IPS DF 19.7 (cell line): ENCODE results near the gene CPM.

Experiments
- DNase-seq: peaks from one replicate; pipeline ENCODE4 v3.0.0-alpha.2; 2013; ENCODE audit warnings: low read depth, low spot score

The CPM gene

DNA sequence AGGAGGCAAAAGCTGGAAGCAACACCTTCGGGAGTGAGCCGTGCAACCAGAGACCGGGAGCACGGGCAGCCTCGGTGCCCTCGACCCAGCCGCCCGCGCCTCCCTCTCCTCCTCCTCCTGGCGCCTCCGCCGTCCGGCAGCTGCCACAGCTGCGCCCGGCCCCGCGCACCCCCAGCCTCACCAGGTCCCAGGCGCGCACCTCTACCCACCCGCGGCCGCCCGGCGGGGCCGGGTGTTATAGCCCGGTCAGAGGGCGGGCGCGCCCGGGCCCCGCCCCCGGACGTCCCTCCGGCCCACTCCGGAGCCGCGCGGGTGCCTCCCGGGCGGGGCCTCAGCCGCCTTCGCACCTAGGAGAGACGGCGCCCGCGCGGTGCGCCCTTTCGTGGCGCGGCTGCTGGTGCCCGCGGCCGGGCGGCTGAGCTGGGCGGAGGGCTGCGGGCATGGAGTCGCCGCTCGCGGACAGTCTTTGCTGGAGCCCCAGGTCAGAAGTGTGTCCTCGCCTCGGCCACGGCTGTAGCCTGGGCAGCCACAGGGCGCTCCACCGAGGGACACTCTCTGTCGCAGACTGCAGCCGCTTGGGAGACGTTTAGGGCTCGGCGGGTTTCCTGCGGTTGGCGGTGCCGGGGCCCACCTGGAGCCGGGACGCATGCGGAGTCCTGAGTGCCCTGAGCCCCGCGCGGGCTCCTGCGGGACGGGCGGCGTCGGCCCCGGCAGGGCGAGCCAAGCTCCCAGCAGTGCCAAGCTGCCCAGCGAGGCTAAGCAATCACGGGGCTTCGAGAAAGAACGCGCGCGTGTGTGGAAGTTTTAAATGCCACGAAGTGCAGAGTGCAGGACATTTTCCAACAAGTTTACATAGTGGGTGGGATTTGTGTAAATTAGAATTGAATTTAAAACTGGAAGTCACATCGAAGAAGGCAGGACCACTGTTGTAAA is at the start of gene CPM:
CPM (minus strand) TSS at position 211 of the 933 bp plus-strand sequence. CDS start 334 bp downstream, outside the sequence.
- no peak for DNase-seq

DNA sequence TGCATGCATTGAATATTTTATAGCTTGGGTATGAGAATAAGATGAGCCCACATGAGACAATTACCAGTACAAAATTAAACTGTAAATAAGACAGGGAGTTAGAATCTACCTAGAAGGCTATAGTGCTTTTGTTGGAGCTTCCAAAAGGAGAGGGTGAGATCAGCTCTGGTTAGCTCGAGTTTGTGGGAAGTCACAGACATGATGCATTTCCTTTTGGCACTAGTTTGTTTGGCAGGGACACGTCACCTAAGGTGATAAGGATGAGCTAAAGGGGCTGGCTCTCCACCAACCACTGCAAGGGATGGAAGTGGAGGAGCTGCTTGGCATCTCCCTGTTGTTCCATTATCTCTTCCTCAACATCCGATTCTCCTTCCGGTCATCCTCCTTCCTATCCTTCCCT is 48.5 kb upstream of the CPM start:
- no peak for DNase-seq

DNA sequence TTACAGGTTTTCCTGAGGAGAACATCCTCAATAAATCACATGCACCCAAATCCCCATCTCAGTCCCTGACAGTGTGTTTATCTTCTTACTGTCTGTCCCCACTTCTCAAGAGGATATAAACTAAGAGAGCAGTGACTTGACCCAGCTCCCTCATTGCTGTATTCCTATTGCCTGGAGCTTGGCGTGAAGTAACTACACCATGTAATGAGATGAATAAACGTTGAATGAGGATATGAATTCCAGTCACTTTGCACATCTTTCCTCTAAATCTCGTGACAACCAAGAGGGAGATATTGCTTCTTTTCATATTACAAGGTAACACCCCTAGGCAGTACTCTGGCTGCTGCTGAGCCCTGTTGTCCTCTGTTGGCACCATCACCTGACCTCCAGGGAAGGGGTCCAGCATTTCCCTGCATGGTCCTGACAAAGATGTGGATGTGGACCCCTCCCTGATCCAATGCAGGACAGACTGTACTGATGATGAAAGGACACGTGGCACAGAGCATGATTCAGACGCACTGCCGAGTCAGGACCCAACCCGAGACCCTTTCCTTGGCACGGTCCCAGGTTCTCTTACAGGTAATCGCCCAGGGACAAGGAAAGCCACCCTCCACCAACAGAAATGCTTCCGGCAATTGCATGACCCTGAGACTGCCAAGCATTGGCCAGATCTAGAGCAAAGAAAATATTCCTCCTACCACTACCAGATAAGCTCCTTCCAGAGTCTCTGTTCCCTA is 47.7 kb upstream of the CPM start:
- no peak for DNase-seq

DNA sequence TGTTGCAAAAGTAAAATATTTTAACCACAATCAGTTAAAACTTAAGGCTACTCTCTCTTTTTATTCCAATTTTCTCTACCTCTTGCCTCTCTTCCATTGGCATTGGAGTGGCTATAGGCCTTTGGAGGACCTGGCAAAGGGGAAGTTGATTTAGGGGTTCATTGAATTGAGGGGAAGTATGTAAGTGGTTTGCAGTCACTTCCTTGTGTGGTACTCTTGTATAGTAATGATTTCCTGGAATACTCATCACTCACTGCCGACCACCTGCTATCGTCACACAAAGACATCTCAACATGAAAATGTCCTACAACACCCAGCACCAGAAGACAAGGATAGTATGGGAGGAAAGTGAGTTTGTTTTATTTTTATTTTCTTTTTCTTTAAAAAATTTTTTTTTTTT is 45.7 kb upstream of the CPM start:
- DNase-seq, result no peak

DNA sequence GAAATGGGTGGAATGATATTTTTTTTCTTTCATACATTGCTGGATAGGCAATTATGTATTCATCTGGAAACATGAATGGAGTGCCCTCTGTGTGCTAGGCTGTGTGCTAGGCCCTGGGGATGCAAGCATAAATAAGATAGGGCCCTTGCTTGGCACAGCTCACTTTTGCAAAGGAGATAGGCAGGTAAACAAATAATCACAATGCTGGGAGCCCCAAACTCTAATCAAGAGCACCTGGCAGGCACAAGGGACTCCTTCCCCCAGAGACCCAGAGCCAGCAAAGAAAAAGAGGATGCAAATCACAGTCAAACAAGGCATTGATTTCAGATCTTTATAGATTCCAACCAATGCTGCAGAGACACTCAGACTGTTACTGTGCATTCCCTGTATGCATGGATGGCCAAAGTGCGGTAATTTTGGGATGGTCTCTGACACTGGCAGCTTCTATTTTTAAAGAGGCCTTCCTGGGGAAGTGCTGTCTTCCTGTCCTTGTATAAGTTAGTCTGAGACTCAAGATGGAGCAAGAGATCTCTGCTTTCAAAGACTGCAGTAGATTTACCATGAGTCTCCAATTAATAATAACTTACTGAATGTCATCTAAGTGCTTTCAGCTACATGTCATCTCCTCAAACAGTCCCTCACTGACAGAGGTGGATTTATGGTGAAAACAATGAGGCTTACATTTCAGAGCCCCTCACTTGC is 45.1 kb upstream of the CPM start:
- no peak for DNase-seq

DNA sequence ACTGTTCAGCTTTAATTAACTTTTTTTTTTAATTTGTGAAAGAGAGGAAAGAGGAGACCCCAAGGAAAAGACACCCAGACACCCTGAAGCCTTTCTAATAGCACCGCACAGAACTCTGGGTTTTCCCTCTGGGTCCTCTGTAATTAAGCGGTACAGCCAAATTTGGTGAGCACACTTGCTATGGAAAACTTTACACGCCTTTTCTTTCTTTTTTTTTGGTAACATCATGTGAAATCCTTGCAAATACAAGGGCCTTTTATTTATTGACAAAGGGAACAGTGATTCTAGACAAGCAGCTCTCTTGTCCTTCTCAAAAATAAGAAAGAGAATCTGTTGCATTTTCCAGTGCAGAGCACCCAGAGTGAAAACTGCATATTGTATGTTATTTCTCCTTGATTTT is 44.4 kb upstream of the CPM start:
- no peak for DNase-seq

DNA sequence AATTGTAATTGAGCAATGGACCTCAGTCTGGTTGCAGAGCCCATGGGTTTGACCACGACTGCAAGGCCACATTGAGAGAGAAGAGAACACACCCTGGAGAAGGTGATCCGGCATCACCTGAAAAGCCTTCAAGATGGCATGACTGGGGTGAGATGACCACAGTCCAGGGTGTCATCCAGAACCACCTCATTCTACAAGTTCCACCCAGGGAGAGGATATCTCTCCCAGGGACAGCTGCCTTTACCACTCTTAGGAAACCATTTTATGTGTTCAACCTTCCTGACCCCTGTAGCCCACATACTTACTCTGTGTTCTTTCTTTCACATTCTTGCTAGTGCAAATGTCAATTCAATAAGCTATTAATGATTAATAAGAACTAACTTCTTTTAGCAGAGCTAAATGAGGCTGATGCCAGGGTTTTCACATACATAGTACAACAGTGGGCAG is 43.4 kb upstream of the CPM start:
- DNase-seq, result no peak

DNA sequence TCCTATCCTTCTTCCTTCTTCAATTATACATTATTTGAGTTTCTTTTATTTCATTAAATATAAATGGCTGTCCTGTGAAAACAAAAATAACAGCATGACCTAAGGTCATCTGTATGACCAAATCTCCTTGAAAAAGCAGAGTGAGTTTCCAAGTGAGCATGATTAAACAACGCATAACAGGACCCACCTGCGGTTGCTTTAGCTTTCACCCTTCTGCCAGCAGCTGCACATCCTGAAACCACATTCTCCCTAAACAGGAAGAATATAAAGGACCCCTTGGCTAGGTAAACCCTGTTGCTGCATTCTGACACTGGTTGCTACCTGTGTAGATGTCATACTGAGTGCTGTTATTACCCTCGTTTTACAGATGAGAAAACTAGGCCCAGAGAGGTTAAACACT is 42.8 kb upstream of the CPM start:
- DNase-seq, result no peak

DNA sequence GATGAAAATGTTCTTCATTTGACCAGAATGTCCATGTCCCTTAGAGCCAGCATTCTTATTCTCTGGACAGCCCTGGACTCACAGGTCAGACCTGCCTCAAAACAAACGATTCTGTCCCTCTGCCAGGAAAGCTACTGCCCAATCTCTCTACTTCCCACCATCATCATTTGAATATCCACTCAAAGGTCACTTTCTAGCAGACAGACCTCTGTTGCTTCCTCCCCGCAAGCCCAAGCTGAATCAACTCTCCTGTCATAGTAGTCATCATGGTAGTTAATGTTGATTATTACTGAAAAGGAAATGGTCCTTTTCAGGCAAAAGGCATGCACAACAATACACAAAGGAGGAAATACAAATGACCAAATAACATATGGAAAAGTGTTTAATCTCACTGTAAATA is 39.6 kb upstream of the CPM start:
- no peak for DNase-seq

DNA sequence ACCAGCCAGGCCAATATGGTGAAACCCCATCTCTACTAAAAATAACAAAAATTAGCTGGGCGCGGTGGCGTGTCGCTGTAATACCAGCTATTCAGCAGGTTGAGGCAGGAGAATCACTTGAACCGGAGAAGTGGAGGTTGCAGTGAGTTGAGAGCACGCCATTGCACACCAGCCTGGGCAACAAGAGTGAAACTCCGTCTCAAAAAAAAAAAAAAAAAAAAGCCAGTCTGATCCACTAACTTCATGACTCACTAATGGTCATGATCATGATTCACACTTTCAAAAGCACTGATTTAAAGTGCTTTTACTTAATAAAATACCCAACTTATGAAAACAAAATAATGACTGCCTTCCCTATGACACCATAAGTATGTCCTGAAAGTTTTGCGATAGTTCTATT is 38.4 kb upstream of the CPM start:
- no peak for DNase-seq

DNA sequence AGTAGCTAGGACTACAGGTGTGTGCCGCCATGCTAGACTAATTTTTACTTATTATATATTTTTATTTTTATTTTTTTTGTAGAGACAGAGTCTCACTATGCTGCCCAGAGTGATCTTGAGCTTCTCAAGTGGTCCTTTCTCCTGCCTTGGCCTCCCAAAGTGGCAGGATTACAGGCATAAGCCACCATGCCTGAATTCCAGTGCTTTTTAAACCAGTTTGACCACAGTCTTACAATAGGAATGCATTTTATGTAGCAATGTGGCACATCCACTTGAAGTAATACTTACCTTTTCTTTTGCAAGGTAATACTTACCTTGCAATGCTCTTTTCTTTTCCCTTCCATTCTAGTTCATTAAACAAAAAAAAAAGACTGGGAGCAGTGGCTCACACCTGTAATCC is 38.0 kb upstream of the CPM start:
- DNase-seq, result no peak

DNA sequence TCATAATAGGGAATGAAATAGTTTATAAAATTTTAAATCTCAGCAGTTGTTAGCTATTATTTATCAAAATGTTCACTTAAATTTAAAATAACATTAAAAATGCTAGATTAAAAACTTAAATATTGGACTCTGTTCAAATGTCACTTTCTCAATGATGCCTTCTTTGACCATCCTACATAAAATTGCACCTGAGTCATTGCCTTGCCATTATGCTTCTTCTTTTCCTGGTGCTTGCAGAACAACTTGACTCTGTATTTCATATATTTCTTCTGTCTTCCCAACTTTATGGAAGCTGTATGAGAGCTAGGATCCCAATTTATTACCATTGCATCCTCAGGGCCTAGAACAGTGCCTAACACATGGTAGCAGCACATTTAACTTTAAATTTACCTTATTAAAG is 37.3 kb upstream of the CPM start:
- no peak for DNase-seq

DNA sequence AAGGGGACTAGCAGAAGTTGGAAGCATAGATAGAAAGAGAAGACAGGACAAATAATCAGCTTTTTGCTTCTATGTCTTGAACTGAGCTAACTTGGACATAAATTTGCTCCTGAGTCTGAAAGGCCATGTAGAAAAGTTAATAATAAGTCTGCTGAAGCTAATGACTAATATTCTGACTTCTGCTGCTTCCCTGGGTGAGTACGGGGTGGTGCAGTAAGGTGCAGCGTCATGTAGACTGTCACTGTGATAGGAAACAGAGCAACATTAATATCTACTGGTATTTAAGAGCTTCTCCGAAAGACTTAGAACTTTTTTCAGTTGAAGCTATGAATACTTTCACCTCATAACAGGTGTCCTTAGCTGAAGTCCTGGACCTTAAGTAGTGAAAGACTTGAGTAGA is 34.1 kb upstream of the CPM start:
- no peak for DNase-seq

DNA sequence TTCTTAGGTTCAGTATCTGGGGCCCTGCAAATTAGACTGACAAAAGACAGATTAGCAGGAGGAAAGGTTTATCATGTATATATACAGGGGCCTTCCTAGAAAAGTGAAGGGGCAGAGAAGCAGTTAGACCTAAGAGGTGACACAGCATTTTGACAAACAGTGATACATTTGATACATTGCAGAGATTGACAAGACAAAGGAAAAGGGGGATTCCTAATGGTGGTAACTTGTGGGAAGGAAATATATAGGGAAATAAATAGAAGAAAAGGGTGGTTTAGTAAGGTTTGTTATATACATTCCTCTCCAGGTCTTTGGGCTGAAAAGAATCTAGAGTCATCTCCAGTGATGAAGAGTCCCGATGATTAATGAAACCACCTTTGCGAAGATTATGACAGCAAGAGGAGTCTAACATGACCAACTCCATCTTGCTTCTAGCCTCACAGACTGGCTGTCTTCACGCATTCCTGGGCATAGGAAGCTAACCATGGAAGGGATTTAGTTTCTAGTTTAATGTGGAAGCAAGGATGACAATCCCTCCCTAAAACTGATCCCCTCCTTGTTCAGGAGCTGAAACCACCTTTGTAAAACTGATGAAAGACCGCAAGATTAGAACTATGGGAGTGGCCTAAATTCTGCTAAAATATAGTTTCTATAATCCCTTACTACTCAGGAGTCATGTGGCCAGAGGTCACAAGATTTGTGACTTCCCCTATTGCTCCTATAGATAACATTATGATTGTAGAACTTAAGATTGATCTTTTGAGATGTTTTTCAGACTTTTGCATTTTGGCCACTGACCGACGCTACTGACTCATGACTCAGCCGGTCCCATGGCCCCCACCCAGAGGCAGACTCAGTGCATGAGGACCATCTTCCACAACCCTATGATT is 31.1 kb upstream of the CPM start:
- no peak for DNase-seq

DNA sequence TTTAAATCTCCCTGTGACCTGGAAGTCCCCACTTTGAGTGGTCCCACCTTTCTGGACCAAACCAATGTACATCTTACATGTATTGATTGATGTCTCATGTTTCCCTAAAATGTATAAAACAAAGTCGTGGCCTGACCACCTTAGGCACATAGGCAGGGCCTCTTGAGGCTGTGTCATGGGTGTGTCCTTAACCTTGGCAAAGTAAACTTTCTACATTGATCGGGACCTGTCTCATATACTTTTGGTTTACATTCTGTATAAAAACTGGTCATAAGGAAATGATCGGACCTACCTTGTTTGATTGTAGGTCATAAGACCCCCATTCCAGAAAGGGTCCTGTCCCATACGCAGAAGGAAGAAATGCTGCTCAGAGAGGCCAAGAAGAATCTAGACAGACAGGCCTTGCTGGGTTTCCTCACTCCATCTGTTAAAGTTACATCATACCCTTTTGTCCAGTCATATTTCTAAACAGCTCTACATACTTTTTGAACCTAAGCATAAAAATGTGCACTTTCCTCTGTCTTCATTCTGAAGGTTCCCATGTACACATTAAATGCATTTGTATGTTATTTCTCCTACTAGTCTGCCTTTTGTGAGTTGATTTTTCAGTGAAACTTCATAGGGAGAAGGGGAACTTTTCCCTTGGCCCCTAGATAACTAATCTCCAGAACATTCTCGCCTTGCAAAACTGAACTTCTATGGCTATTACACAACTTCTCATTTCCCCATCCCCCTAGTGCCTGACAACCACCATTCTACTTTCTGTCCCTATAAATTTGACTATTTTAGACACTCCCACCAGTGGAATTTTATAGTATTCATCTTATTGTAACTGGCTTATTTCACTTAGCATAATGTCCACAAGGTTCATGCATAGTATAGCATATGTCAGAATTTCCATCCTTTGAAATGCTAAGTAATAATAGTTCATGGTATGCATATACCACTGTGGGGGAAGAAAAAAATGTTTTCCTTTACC is 30.2 kb upstream of the CPM start:
- no peak for DNase-seq

DNA sequence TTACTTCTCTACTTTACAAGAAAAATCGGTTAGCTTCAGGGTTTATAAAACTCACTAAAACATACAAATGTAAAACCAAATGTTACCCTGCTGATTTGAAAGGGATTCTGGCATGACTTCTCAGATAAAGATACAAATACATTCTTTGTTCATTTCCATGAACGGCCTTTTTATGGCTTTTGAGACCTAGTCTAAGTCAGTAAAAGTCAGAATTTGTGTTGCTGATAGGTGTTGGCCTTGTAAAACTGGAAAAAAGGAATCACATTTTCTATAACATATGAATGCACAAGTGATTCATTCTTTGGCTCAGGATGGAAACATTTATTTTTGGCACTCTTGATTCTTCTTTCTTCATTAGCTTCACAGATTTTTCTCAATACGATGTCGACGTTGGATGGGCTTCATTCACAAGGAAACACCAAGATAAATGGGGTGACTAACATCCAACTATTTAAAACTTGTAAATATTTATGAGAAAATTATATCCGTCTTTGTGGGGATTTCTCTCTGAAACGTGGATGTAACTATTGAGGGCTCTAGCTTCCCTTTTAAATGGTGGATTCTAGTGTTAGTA is 27.0 kb upstream of the CPM start:
- DNase-seq, result no peak

DNA sequence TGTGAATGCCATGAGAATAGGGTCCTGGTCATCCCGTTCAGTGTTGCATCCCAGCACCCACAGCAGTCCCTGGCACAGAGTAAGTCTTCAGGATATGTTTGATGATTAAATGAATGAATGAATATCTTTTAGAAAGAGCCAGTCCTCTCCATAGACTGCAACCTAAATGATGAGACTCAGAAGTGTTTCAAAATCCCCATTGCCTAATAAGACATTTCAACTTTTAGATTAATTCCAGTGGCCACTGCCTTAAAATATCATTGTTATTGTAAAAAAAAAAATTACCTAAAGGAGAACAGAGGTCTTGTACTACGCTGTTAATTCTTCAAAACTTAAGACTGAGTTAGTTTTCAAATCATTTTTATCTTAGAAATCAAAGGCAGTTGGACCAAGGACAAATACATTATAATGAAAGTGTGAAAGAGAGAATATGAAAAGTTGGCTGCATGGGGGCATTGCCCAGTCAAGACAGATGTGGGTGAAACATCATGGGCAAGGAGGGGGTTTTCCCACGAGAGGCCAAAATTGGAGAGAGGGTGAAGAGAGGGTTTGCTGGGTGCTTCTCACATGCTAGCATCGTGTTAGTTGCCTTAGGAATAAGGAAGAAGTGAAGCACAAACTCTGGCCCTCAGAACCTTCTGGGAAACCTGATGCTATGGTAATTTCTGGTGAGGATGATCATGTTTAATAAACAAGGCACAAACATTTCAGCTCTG is 26.3 kb upstream of the CPM start:
- no peak for DNase-seq

DNA sequence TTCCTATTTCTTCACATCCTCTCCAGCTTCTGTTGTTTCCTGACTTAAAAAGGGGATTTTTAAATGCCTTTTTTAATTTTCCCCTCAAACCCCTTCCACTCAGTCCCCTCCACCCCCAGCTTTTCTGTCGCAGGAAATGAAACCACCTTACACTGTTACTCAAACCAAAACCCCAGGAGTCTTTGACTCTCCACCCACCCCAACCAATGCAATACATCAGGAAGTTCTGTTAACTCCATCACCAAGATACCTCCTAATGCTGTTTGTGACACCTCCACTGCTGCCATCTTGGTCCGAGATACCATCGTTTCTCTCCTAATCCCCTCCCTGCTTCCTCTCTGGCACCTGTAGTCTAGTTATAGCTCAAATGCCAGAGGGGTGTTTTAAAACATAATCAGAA is 25.4 kb upstream of the CPM start:
- no peak for DNase-seq

DNA sequence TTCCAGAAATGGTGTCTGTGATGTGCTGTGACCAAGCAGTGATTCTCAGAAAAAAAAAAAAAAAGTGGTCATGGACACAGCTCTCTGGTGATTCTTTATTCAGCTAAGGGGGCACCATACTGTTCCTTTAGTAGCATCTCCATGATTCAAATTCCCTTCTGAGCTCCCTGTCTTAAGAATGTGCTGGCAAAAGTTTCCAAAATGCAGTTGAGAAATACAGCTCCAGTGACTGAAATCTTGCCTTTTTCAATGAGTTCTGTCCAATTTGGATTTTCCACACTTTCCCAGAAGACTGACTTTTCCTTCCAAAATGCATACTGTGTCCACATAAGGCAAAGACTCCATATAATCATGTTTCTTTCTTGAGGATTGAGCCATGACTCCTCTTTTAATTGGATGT is 24.3 kb upstream of the CPM start:
- no peak for DNase-seq
